ENCODE data around the gene COX20.

The COX20 gene, protein sequence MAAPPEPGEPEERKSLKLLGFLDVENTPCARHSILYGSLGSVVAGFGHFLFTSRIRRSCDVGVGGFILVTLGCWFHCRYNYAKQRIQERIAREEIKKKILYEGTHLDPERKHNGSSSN

DNA sequence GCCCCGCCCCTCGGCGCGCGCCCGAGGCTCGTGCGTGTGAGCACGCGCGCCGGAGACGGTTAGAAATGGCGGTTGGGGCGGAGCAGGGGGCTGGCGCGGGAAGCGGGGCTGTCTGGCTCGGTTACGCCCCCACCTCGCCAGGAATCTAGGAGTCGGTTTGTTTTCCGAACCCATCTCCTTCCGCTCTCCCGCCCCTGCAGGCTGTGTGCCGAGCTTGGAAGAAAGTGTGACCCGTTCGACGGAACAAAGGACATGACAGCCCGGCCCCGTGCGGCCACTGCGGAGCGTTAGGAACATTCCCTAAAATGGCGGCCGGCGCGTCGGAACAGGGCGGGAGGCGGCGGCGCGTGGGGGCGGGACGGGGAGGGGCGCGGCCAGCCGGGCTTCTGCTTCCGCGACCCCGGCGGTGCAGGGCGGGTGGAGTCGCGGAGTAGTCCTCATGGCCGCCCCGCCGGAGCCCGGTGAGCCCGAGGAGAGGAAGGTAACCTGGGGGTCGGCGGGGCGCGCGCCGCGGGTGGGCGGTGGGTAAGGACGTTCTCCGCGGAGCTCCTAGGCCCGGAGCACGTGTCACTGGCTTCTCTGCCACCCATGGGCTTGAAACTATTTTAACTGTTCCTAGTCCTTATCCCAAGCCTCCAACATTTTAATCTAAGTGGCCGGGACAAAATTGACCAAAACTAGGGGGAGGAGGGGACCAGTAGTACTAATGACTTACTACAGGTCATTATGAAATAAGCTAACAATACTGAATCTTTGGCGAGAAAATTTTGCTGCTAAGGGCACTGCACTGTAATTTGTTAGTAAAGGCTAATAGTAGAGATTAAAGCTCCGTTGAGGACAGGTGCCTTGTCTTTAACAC, at the start of gene COX20:
Gene COX20, plus strand, starts transcription at position 383 of the 859 bp plus-strand sequence. Its CDS starts 57 bp downstream, at position 440.
- POLR2A ChIA-PET: interaction anchor here (1.0 to 1.8 kb wide), 5 partner anchors 20 to 384 kb away, joined by 3 to 5 read pairs (median 4); partner anchors contain the start of gene HNRNPU
- DNase-seq (ENCODE audit: extremely low spot score): peak; percentile 83
- TF ChIP-seq, protein P1, sequence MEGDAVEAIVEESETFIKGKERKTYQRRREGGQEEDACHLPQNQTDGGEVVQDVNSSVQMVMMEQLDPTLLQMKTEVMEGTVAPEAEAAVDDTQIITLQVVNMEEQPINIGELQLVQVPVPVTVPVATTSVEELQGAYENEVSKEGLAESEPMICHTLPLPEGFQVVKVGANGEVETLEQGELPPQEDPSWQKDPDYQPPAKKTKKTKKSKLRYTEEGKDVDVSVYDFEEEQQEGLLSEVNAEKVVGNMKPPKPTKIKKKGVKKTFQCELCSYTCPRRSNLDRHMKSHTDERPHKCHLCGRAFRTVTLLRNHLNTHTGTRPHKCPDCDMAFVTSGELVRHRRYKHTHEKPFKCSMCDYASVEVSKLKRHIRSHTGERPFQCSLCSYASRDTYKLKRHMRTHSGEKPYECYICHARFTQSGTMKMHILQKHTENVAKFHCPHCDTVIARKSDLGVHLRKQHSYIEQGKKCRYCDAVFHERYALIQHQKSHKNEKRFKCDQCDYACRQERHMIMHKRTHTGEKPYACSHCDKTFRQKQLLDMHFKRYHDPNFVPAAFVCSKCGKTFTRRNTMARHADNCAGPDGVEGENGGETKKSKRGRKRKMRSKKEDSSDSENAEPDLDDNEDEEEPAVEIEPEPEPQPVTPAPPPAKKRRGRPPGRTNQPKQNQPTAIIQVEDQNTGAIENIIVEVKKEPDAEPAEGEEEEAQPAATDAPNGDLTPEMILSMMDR (IDR thresholded peaks at IDR 0.05; ENCODE audit: control extremely low read depth, extremely low read depth, low read depth, missing control alignments): no peak
- CTCF ChIA-PET: interaction anchor here (1.1 to 16.8 kb wide), 6 partner anchors 10 to 207 kb away, joined by 3 to 204 read pairs (median 7); partner anchors contain the start of gene HNRNPU

DNA sequence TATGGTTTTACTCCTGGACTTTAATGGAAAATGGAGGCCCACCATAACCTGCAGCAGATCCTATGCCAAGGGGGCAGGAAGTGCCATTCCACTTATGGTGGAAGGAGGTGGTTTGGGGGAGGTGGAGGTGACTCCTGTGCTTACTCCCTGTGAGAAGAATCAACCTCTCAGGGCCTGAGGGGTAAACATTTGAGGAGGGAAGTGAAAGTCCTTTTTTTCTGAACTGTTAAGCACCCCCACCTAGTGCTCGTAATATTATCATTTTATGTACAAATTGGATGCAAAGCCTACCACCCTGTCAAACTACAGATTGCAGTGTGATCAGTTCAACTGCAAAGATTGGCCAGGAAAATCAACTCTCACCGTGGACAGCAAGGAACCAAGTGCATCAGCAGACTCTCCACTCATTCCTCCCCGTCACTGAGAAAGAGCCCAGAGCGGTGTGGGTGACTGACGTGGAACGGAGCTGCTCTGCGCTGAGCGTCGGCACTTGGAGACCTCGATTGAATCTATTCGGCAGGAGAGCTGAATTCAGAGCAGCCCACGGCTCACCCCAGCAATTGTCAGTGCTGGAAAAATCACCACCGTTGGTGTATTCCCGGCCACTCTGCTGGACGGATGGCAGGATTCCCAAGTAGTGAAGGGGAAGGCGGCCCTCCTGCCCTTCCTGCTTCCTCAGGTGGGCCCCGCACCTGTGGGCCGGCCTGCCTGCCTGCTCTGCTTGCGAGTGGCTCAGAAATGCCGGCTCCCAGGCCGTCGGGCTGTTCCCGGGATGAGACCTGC, 46.8 kb upstream of the COX20 start:
- no peak for DNase-seq (ENCODE audit: extremely low spot score)
- ChIA-PET CTCF (interaction anchor here (2.3 to 3.9 kb wide), 2 partner anchors 8 to 13 kb away, joined by 11 to 15 read pairs; no protein-coding TSS in a partner anchor), POLR2A (no interaction called here)
- TF ChIP-seq, protein P1 (IDR thresholded peaks at IDR 0.05; ENCODE audit: control extremely low read depth, extremely low read depth, low read depth, missing control alignments): no peak

DNA sequence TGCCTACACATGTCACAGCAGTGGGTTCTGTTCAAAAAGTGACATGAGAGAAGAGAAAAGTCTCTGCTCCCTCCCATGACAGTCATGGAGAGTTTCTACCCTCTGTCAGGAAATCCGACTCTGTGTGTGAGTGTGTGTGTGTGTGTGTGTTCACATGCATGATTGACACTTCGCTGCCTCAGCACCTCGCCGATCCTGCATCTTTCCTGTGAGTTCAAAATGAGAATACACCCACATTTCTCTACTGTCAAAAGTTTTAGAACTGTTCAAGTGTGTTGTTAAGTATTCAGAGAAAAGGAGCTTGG, 46.2 kb upstream of the COX20 start:
- CTCF ChIA-PET: interaction anchor here (1.6 to 2.3 kb wide), 2 partner anchors 12 to 253 kb away, joined by 5 to 11 read pairs; no protein-coding TSS in a partner anchor
- POLR2A ChIA-PET: no interaction called here
- no peak for DNase-seq (ENCODE audit: extremely low spot score)
- TF ChIP-seq, protein P1 (IDR thresholded peaks at IDR 0.05; ENCODE audit: control extremely low read depth, extremely low read depth, low read depth, missing control alignments): no peak

DNA sequence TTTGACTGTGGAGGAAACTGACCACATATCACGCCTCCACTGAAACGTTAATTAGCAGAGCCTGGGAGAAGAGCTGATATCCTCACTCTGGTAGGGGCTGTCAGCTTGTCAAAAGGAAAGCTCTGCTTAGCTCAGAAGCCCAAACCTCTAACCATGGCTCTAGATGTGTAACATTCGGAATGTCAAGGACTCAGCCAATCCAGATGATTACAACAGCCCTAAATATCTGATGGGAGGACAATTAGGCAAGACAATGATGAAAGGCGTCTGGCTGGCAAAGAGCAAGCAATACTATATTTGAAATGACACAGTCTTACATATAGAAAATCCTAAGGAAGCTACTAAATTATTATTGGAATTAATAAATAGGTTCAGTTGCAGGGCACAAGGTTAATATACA, 45.7 kb upstream of the COX20 start:
- no peak for DNase-seq (ENCODE audit: extremely low spot score)
- TF ChIP-seq, protein P1 (IDR thresholded peaks at IDR 0.05; ENCODE audit: control extremely low read depth, extremely low read depth, low read depth, missing control alignments): no peak
- ChIA-PET POLR2A (no interaction called here), CTCF (interaction anchor here (1.6 to 2.3 kb wide), 2 partner anchors 12 to 253 kb away, joined by 5 to 11 read pairs; no protein-coding TSS in a partner anchor)

DNA sequence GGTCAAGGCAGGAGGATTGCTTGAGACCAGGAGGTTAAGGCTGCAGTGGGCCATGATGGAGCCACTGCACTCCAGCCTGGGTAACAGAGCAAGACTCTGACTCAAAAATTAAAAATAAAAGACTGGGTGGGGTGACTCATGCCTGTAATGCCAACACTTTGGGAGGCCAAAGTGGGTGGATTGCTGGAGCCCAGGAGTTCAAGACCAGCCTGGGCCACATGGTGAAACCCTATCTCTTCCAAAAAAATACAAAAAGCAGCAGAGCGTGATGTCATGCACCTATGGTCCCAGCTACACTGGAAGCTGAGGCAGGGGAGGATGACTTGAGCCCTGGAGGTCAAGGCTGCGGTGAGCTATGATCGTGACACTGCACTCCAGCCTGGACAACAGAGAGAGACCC, 44.4 kb upstream of the COX20 start:
- ChIA-PET CTCF (interaction anchor here (1.7 to 2.3 kb wide), 2 partner anchors 10 to 187 kb away, joined by 4 to 11 read pairs; no protein-coding TSS in a partner anchor), POLR2A (no interaction called here)
- TF ChIP-seq, protein P1 (IDR thresholded peaks at IDR 0.05; ENCODE audit: control extremely low read depth, extremely low read depth, low read depth, missing control alignments): no peak
- DNase-seq (ENCODE audit: extremely low spot score): no peak

DNA sequence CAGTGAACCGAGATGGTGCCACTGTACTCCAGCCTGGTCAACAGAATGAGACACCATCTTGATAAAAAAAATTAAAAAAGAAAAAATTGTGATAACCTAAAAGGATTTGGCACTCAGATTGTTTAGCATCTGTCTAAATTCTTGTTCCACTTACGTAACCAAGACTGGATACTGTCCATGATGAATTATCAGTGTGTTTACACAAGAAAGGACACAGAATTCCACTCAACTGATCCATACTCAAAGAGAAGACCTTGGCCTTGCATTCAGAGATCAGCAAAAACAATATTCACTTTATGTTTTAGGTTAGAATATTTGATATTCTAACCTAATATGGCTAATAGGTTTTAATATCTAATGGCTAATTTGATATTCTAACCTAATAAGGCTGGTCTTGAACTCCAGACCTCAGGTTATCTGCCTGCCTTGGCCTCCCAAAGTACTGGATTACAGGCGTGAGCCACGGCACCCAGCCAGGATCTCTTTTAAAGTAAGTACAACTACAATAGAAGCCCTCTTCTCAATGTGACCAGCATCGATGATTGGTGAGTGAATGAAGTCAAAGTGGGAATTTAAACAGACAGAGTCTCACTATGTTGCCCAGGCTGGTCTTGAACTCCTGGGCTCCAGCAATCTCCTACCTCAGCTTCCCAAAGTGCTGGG, 43.1 kb upstream of the COX20 start:
- ChIA-PET CTCF (no interaction called here), POLR2A (no interaction called here)
- DNase-seq (ENCODE audit: extremely low spot score): no peak
- TF ChIP-seq, protein P1 (IDR thresholded peaks at IDR 0.05; ENCODE audit: control extremely low read depth, extremely low read depth, low read depth, missing control alignments): no peak
